22Rv1 (cell line): Measurements from ENCODE around the gene TMEM132D.

Source experiments
- ZFX ChIP-seq: fragments of 450-650 bp; IDR thresholded peaks from 2 replicates; pipeline ENCODE4 v1.6.1; 2017; ENCODE audit warnings: antibody characterized with exemption, borderline replicate concordance
- TF ChIP-seq, protein P1 (sequence below): fragments of 450-650 bp; IDR thresholded peaks from 2 replicates; pipeline ENCODE4 v1.5.1; 2017; ENCODE audit warnings: mild to moderate bottlenecking

DNA sequence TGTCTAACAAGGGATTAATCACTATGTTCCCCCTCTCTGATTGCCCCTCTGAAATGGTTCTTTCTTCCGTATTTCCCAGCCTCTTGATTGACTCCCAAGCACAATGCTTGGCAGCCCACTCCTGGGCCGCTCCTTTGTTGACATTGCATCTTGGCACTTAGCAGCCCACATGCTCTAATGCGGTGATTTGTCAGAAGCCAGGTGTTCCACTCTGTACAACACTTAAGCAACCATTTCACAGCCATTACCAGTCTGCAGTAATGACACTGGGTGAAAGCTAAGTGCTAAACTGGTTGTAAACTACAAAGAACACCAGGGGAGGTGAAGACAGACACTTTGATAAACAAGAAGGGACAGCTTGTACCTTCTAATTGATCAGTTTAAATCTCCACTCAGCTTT, 353.5 kb downstream of the TMEM132D start:
- TF ChIP-seq, protein P1, sequence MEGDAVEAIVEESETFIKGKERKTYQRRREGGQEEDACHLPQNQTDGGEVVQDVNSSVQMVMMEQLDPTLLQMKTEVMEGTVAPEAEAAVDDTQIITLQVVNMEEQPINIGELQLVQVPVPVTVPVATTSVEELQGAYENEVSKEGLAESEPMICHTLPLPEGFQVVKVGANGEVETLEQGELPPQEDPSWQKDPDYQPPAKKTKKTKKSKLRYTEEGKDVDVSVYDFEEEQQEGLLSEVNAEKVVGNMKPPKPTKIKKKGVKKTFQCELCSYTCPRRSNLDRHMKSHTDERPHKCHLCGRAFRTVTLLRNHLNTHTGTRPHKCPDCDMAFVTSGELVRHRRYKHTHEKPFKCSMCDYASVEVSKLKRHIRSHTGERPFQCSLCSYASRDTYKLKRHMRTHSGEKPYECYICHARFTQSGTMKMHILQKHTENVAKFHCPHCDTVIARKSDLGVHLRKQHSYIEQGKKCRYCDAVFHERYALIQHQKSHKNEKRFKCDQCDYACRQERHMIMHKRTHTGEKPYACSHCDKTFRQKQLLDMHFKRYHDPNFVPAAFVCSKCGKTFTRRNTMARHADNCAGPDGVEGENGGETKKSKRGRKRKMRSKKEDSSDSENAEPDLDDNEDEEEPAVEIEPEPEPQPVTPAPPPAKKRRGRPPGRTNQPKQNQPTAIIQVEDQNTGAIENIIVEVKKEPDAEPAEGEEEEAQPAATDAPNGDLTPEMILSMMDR: no peak
- TF ChIP-seq ZFX: no peak
